ENCODE data around the gene CAMK2B.
A peak's percentile ranks its signal among the peaks of the same experiment; 100 is the strongest.

DNA sequence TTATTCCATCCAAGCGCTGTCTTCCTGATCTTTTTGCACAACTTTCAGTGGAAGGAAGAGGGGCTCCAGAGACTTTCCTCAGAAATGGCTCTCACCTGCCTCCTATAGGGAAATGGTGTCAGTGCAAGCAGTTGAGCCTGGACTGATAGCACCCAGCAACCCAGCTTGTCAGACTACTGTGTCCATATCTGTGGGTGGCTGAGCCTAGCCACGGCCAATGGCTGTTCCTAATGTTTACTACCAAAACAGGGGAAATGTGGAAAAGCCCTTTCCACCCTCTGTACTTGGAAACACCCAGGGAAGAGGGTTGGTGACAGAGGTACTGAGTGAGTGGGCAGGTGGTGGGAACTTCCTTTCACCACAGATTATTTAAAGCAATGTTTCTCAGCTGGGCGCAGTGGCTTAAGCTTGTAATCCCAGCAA lies 128.9 kb downstream of the CAMK2B start:
- TF ChIP-seq, protein P1, sequence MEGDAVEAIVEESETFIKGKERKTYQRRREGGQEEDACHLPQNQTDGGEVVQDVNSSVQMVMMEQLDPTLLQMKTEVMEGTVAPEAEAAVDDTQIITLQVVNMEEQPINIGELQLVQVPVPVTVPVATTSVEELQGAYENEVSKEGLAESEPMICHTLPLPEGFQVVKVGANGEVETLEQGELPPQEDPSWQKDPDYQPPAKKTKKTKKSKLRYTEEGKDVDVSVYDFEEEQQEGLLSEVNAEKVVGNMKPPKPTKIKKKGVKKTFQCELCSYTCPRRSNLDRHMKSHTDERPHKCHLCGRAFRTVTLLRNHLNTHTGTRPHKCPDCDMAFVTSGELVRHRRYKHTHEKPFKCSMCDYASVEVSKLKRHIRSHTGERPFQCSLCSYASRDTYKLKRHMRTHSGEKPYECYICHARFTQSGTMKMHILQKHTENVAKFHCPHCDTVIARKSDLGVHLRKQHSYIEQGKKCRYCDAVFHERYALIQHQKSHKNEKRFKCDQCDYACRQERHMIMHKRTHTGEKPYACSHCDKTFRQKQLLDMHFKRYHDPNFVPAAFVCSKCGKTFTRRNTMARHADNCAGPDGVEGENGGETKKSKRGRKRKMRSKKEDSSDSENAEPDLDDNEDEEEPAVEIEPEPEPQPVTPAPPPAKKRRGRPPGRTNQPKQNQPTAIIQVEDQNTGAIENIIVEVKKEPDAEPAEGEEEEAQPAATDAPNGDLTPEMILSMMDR (IDR thresholded peaks at IDR 0.05; ENCODE audit: low read length): peak; percentile 59
- TF ChIP-seq EZH2phosphoT487 (IDR thresholded peaks at IDR 0.05; ENCODE audit: low read length): no peak
- TF ChIP-seq EZH2 (optimal IDR thresholded peaks at IDR 0.05; ENCODE audit: low read depth, low read length): no peak

All from MM.1S (cell line).